Anterior cingulate cortex (tissue), 58 donors: ENCODE results near the gene BMF.
A peak's percentile ranks its signal among the peaks of the same experiment; 100 is the strongest.
"Not testable (repeated sequence)": the region's sequence is repeated elsewhere in the genome, so short reads cannot be mapped to it uniquely, and the experiment has no call there.

ENCODE experiments used
- DNase-seq, 58 donors: peaks; one replicate each; lab custom pipeline; 2025; lab: John Stamatoyannopoulos, UW

BMF gene

GRCh38 chr15:40130118-40130517 is 21.4 kb upstream of the BMF start:
- no peak for DNase-seq

GRCh38 chr15:40128766-40129660 is 20.3 kb upstream of the BMF start:
- DNase-seq, result no peak

DNA sequence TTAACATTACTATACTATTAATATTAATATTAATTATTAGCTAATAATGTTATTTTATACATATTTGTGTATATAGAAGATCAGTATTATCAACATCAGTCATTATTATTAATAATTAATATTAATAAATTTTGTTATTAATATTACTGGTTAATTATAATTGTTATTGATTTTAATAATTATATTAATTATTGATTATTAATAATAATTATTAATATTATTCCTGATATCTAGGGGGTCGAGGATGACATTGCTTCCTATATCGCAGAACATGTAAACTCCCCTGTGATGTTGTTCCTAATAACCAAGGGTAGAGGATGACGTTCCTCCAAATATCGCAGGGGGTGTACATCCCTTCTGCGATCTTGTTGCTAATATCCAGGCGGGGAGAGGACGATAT is 17.3 kb upstream of the BMF start:
- DNase-seq, result no peak

- DNase-seq, result not testable (repeated sequence)
These were observed 16.2 kb upstream of the BMF start for GRCh38 chr15:40124807-40125285.

- DNase-seq, result not testable (repeated sequence)
These were observed 15.7 kb upstream of the BMF start for GRCh38 chr15:40124333-40124732.

DNA sequence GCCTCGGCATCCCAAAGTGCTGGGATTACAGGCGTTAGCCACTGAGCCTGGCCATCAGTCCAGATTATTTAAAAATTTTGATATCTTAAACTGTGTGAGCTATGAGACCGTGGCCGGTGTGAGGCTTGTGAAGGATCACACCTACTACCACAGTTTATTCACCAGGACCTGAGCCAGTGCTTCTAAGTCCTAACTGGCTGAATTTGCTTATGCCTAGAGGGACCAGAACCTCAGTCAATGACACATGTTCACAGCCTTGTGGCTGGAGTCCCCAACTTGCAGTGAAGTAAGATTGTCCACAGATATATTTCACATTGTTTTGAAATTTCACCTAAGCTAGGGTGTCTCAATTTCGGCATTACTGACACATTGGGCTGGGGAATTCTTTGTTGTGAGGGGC is 15.2 kb upstream of the BMF start:
- DNase-seq, result not testable (repeated sequence)

GRCh38 chr15:40122989-40123388 is 14.3 kb upstream of the BMF start:
- not testable (repeated sequence) for DNase-seq

- peak in 1 of 58 donors; percentile 3 for DNase-seq
These were observed 13.4 kb upstream of the BMF start for GRCh38 chr15:40121911-40122638.

- DNase-seq, result no peak
These were observed 9.8 kb upstream of the BMF start for GRCh38 chr15:40118473-40118872.

DNA sequence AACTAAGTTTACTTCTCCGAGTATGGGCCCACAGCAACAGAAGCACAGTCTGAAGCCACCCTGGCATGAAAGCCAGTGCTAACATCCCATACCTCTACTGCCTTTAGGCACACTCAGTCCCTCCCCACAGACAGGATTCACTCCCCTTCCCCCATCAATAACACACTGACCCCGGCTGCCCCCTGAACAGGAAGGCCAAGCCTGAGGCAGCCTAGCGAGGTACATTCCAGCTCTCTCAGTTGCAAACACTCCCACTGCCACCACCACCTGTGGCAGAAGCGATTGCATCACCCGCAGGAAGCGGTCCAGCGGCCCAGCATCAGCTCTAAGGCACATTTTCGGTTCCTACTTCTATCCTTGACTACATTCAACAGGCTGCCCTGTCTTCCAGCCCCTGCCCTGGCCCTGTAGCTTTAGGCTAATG is 7.0 kb upstream of the BMF start:
- DNase-seq, result peak in 19 of 58 donors; percentile 7 to 47 (median 25)

- DNase-seq, result not testable (repeated sequence)
These were observed 6.4 kb upstream of the BMF start for GRCh38 chr15:40115106-40115505.

GRCh38 chr15:40114218-40114617 is 5.5 kb upstream of the BMF start:
- no peak for DNase-seq

GRCh38 chr15:40112789-40113188 is 4.1 kb upstream of the BMF start:
- DNase-seq, result no peak

- DNase-seq, result no peak
These were observed 3.2 kb upstream of the BMF start for GRCh38 chr15:40111888-40112287.

DNA sequence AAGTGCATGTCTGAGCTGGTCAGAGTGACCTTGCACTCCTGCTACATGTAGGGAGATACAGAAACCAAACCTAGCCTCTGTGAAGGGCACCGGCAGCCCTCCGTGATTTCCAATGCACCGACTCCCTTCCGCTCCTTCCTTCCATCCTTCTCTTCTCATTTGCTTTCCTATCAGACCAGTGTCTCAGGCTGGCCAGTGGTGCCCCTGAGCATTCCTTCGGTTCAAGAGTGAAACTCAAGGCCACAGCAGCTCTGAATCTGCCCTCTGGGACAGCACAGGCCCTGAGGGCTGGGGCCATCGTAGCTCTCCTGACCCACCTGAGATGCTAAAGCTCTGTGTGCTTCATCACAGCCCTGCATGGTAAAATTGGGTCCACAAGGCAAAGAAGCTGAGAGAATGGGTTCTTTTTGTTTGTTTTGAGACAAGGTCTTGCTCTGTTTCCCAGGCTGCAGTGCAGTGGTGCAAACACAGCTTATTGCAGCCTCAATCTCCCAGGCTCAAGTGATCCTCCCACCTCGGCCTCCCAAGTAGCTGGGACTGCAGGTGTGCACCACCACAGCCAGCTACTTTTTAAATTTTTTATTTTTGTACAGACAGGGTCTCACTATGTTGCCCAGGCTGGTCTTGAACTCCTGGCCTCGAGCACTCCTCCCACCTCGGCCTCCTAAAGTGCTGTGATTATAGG is 2.3 kb upstream of the BMF start:
- DNase-seq, result no peak

DNA sequence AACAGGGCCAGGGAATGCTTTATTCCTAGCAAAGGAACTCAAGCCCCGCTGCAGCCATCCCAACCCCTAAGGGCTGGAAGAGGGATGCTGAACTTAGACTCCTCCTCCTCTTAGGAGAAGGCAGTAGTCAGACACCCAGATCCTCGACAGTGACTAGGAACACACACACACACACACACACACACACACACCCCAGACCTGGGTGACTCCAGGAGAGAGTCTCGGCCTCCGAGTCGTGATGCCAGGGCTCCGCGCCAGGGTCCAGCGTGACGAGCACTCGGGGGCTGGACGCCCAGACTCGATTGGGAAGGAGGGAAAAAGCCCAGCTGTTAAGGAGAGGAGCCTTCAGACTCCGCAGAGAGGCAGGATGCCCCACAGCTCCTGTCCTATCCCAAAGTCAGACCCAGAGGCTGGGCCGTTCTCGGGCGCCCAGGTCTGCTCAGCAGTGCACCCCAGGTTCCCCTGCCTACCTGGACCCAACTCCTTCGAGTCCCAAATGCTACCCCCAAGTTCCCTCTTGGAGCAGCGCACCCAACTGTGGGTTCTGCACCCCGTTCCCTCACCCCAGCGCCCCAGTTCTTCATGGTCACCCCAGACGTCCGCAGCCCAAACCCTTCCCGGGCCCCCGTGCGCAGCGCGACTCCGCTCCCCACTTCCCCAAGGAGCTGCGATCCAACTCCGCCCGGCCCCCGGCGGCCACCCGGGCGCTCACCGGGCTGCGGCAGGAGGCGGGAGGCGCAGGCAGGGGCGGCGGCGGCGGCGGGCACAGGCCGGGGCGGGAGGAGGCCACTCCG is 421 bp downstream of the BMF start:
- peak in 5 of 58 donors; percentile 12 to 50 (median 41) for DNase-seq

GRCh38 chr15:40106203-40107161 is 2.2 kb downstream of the BMF start:
- peak in 11 of 58 donors; percentile 4 to 57 (median 18) for DNase-seq

- no peak for DNase-seq
These were observed 3.0 kb downstream of the BMF start for GRCh38 chr15:40105517-40106202.
